HG03520 (cell line): ENCODE measurements around the gene RAB41.
"Not testable (repeated sequence)": the region's sequence is repeated elsewhere in the genome, so short reads cannot be mapped to it uniquely, and the experiment has no call there.

Experiments
- ATAC-seq: cut with Tn5 transposase; IDR thresholded peaks from one replicate; pipeline ENCODE4 v1.9.1; 2021; ENCODE audit warnings: mild to moderate bottlenecking, moderate library complexity; ENCODE audit not compliant: unreplicated experiment

The RAB41 gene

DNA sequence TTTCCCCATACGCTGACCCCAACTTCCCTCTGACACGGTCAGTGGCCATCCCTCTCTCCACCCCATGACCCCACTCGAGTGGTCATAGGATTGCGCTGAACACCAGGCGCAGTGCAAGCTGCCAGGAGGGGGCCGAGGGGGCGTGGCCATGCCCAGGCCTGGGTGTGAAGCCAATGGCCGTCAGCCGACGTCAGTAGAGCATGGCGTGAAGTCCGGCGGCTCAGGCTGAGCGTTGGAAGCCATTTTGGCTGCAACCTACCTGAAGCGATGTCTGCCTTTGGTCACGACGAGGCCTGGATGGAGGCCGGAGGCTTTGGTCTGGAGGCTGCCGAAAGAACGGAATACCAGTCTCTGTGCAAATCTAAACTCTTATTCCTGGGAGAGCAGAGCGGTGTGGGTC, at the start of gene RAB41:
Gene RAB41, plus strand, starts transcription at position 222 of the 400 bp plus-strand sequence. Its CDS starts 46 bp downstream, at position 268.
- no peak for ATAC-seq

DNA sequence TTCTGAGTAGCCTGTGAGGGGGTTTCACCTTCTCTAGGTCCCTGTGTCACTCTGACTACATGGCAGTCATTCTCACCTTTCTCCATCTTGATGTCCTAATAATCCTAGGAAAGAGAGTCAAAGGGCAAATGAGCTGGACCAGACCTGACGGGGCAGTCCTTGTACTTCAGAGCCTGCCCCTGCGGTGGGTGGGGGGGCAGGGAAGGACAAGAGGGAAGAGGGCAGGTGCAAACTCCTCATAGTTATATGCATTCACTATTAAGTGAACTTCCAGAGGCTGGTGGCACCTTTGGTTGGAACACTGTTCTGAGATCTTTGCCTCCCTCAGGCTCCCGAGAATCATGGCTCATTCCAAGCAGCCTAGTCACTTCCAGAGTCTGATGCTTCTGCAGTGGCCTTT, 47.6 kb upstream of the RAB41 start, which contains the start of gene AWAT1:
Gene AWAT1, plus strand, starts transcription at position 301 of the 400 bp plus-strand sequence. Its CDS starts 41 bp downstream, at position 342.
- no peak for ATAC-seq

- no peak for ATAC-seq
Measured at GRCh38 chrX:70240751-70241150, 41.2 kb upstream of the RAB41 start.

GRCh38 chrX:70241501-70241900, 40.5 kb upstream of the RAB41 start:
- no peak for ATAC-seq

DNA sequence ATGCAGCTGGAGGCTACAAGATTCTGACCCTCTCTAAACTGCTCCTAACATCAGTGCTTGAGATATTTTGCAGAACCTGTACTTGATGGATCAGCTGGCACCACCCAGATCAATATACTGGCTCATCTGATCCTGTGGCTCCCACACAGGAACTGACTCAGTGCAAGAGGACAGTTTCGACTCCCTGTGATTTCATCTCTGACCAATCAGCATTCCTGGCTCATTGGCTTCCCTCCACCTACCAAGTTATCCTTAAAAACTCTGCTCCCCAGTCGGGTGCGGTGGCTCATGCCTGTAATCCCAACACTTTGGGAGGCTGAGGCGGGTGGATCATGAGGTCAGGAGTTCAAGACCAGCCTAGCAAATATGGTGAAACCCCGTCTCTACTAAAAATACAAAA, 38.4 kb upstream of the RAB41 start:
- ATAC-seq = not testable (repeated sequence)

DNA sequence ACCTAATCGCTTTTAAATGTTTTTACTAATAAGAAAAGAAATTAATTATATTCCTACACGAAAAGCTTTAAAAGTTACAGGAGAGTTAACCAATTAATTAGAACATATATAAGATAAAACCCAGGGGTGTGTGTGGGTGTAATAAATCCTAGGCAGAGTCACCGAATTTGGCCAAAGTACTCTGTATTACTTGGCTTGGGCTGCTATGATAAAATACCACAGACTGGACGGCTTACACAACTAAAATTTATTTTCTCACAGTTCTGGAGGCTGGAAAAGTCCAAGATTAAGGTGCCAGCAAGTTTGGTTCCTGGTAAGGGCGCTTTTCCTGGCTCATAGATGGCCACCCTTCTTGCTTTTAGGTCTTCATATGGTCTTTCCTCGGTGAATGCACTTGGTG, 37.1 kb upstream of the RAB41 start:
- ATAC-seq = no peak

GRCh38 chrX:70247252-70247651, 34.7 kb upstream of the RAB41 start:
- ATAC-seq = no peak

DNA sequence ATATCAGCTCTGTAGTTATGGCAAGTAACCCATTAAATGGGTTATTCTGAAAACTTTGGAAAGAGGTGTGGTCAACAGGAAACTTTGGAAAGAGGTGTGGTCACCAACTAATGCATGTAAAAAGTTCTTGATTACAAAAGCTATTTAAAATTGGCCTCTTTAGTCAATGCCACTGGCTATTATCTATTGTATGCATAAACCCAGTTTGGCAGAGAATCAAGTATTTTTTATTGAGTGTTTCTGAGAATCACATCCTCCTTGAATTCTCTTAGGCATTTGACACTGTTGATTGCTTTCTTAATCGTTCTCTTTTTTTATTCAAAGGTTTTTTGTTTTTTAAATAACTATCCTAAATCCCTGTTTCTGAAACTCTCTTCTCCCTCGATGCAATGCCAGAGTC, 29.5 kb upstream of the RAB41 start:
- no peak for ATAC-seq

DNA sequence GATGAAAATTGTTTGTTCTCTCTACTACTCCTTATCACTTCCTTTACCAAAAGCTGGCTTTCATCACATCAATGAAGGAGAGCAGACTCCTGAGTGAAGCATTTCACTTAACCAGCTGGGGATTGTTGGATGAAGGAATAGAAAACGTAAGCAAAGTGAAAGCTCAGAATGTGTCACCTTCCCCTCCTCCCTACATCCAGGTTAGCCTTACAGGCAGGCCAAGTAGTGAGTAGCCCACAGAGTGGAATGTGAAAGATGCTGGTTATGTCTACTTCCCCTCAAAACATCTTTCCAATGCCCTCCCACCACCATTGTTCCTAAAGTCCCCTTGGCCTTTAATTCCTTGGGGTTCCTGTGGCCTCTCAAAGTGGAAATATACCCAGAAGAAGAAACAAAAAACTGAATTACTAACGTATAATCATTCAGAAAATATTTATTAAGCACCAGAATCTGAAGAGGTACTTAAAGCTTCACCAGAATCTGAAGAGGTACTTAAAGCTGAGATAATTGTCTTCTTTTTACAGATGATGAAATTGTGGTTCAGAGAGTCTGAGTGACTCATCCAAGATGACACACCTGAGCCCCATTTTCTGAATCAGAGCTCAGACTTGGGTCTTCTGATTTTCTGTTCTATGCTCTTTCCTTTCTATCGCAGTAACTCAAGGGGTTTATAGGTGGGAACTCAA, 28.5 kb upstream of the RAB41 start:
- ATAC-seq = no peak

- no peak for ATAC-seq
Measured at GRCh38 chrX:70254063-70254400, 27.9 kb upstream of the RAB41 start.

GRCh38 chrX:70254909-70255308, 27.1 kb upstream of the RAB41 start:
- ATAC-seq = no peak

- no peak for ATAC-seq
Measured at GRCh38 chrX:70255452-70255851, 26.5 kb upstream of the RAB41 start.

- no peak for ATAC-seq
Measured at GRCh38 chrX:70257423-70258288, 24.3 kb upstream of the RAB41 start.

GRCh38 chrX:70260104-70260503, 21.9 kb upstream of the RAB41 start, which contains the start of gene P2RY4:
Gene P2RY4, minus strand, starts transcription at chrX:70260204. Its CDS starts 580 bp downstream, at chrX:70259624.
- ATAC-seq = no peak

GRCh38 chrX:70262952-70263567, 18.9 kb upstream of the RAB41 start:
- ATAC-seq = no peak

DNA sequence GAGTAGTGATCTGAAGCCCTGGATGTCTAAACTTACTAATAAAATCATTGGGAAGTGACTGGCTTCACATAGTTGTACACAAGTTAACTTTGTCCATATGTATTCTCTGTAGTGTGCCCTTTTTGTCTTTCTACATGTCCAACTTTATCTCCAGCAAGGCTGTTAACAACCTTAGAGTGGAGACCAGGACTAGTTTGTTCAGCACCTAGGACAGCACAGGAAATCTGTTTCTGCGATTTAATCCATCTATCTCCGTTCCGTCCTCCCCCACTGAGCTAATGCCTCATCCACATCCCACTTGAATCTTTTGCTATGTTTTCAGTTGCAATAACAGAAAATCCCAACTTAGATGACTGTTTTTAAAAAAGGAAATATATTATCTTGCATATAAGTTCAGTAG, 17.2 kb upstream of the RAB41 start:
- no peak for ATAC-seq

DNA sequence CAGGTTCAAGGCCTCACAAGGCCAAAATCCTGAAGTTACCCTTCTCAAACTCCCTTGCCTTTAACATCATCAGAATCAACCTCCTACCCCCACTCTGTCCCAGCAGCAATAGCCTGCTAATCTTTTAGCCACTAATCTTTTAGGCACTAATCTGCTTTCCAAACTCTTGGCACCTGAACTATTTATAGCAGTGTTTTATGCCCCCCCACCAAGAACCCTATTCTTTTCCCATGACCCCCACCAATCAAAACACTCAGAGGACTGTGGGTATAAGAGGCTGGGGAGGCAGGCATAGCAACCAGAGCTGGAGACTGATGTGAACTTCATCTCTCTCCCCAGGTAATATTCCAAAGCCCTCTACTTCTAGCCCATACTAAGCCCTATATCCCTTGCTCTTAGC, 13.9 kb upstream of the RAB41 start, which contains the start of gene ARR3:
Gene ARR3, plus strand, starts transcription at position 301 of the 400 bp plus-strand sequence. CDS start 1,052 bp downstream, outside the sequence.
- no peak for ATAC-seq

GRCh38 chrX:70274029-70274428, 7.9 kb upstream of the RAB41 start:
- ATAC-seq = not testable (repeated sequence)

DNA sequence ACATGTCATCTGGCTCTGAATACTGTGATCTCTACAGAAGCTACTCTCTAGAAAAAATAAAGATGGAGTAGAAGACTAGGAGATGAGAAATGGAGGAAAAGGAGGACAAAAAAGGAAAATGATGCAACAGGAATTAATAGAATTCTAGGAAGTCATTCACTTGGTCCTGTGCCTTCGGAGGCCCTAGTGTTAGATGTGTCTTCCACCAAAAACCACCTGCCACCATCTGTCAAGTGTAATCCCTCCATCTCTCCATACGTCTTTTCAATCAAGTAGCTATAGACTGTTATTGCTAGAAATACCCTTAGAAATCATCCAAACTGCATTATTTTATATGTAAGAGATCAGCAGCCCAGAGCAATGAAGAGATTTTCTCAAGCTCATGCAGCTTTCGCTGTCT, 2.9 kb upstream of the RAB41 start:
- no peak for ATAC-seq

DNA sequence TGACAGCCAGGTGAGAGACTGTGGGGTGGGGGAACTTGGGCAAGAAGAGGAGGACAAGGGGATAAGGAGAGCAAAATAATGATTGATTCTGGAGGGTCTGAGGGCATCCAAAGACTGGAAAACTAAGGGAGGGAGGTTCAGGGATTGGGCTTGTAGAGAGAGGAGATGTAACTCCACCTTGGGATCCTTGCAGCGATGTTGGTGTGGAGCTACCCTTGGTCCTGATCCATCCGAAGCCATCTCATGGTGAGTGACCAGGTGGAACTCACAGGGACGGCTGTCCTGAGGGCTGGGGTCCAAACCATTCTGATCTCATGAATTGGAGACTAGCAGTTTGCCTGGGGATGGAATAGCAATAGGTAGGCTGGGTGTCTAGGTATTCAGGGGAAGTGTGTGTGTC, 1.4 kb upstream of the RAB41 start:
- ATAC-seq = no peak

GRCh38 chrX:70289168-70289792, 7.3 kb downstream of the RAB41 start:
- ATAC-seq = no peak
